AG10803 (cell line): Measurements from ENCODE around the gene CDCA4.

ENCODE experiments used
- DNase-seq: peaks from one replicate; pipeline ENCODE4 v3.0.0; 2010; ENCODE audit warnings: low read depth
- H3K4me3 ChIP-seq: 2 replicates; pipeline ENCODE4 v1.5.1; 2011; ENCODE audit warnings: mild to moderate bottlenecking, low read length, control low read depth
- CTCF ChIP-seq: conservative IDR thresholded peaks from 2 replicates; pipeline ENCODE4 v1.5.1; 2011; ENCODE audit warnings: mild to moderate bottlenecking, low read length, control low read depth, inconsistent platforms

The CDCA4 gene

DNA sequence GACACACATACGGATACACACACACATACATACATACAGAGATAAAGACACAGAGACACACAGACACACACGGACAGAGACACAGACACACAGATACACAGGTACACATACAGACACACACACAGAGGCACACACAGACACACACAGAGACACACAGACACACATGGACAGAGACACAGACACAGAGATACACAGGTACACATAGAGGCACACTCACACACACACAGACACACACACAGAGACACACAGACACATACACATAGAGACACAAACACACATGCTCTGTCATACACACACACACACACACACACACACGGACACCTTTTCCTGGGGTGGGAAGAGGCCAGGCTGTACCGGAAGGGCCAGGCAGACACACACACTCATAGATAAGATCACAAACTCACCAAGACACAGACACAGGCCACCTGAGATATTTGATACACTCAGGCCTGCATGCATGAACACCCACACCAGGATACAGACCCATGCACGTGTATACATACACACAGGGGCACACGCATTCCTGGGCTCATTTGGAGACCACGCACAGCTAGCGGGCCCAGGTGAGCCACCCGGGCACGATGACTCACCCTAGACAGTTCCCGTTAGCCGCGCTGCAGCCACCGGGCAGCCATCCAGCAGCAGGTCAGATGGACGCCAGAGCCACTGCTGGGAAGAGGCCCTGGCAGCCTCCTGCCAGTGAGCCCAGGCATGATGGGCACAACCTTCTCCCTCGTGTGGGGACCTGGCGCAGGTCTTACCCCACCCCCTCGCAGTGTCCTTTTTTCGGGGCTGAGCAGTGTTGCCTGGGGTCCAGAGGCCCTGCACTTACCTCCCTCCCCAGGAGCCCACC is 40.9 kb downstream of the CDCA4 start:
- no peak for DNase-seq
- no peak for TF ChIP-seq CTCF
- H3K4me3 ChIP-seq: no peak overlapping the region

DNA sequence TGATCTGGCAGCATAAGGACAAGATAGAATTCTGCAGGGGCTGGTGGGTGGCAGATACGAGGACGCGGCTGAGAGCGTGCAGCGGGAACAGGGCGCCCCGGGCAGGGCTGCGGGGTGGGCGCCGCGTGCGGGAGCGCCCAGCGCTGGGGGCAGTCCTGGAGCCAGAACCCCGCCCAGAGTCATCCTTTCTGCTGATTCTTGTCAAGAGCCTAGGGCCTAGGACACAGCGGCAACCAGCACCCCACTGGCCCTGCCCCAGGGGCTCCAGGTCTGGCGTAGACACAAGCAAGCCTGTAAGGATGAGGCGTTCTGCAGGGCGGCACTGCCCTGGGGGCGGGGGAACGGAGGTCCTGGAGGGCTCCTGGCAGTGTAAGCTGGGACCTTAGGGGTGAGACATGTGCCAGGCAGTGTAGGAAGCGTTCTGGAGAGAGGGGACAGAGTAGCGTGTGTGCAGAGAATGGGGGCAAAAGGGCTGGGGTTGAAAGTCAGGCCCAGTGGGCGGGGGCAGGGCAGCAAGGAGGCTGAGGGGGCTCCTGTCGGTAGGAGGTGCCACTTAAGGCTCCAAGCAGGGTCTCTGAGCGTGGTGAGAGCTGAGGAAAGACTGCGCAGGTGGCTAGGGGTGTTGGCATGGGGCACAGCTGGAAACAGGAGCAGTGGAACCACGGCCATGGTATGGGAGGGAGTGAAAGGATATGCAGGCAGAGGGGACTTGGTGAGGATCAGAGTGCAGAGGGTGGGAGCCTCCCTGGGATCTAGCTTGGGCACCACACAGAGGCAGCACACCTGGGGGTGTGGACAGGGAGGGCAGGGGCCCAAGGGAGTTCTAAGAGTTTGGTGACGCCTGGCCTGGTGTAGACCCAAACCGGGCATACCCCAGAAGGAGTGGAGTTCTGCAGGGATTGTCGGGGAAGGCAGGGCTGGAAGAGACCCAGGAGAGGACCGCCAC is 41.9 kb downstream of the CDCA4 start:
- DNase-seq: no peak
- no peak for TF ChIP-seq CTCF
- peak overlapping the region; percentile 52 for H3K4me3 ChIP-seq

DNA sequence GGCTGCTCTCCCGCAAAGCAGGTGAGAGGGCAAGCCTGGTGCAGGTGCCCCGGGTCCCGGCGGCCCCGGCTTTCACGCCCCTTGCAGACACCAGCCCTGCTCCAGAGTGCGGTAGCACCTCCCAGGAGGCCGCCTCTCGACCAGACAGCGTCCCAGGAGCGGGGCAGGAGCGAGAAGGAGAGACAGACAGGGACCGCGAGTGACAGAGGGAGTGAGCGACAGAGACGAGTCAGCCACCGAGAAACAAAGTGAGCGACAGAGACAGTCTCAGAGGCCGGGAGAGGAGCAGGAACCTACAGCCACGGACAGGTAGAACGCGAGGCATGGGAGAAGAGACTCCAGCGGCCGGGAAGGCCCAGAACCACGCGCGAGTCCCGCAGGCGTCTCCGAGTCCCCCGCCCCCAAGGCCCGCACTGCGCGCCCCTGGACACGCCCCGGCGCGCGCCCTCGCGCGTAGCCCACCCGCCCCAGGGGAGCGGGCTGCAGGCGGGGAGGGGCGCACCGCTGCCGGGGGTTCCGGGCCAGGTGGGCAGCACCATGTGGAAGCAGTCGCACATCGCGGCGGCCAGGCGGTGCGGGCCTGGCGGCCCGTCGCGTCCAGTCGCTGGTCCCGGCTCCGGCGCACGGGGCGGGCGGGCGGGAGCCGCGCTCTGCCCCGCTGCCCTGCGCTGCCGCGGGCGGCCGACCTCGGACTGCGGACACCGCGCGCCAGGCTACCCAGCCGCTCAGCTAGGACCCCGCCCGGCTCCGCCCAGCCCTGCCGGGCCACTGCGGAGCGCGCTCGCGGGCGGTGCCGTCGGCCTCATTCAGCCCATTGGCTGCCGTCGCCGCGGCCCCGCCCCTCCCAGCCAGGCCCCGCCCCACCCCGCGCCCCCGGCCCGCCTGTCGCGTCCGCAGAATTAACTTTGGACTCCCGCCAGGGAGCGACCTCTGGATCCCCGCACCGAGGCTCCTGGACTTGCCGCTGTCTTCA is 42.9 kb downstream of the CDCA4 start, which contains the start of gene AHNAK2:
Gene AHNAK2, minus strand, starts transcription at position 694 of the 973 bp plus-strand sequence. Its CDS starts 137 bp downstream, at position 557.
- peak within 1 kb of the TSS; percentile 60 for H3K4me3 ChIP-seq
- DNase-seq: peak; percentile 68
- no peak for TF ChIP-seq CTCF

DNA sequence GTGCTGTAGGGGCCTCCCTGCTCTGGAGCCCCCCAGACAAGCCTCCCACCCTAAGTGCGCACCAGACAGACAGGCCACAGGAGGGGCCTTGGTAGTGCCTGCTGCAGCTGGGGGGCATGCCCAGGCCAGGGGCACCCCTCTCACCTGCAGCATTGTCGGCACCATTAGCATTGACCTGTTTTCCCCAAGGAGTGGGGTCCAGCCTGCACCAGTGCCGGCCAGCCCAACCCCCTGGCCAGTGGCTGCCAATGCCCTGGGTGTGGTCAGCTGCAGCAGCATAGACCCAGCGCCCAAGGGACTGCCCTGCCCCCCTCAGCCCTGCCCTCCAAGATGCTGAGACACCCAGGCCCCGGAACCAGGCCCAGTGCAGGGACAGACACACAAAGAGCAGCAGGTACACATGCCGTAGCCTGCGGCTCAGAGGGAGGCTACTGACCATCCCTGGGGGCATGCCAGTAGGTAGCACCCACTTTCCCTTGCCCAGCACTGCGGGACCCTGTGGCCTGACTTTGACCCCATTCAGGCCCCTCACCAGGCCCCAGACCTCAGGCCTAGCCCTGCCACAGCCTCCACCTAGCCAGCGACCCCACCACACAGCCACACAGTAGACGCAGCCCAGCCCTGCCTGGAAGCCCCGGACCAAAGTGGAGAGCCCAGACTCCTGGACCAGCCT is 43.7 kb downstream of the CDCA4 start:
- no peak for TF ChIP-seq CTCF
- peak overlapping the region; percentile 60 for H3K4me3 ChIP-seq
- no peak for DNase-seq

DNA sequence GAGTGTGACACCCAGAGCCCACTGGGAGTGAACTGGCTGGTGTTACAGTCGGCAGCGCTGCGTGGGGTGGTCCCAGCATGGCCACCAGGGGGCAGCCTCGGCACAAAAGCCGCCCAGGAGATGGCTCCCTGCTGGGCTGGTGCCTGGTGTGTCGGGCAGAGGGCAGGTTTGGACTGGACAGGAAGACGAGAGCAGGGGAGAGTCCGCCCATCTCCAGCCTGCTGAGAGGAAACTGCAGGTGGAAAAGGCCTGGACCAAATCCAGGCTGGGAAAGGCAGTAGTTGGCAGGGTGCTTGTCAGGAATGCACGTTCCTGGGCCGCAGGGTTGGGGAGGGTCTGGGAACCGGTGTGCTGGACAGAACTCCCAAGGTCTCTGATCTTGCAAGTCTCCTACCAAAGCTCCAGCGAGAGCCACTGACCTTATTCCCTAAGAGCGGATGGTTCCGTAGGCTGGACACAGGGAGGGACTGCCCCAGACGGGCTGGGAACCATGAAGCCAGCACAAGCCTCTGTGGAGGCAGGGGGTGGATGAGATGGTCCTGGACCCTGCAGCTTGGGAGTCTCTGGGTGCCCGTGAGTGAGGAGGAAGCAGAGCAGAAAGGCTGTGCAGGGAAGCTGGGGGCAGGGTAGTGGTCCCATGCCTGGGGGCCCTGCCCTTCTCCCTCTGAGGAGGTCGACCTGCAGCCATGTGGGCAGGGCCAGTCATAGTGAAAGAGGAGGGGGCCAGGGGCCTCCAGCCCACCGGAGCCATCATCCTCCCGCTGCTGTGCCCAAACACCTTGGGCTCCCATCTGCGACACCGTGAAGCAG is 44.5 kb downstream of the CDCA4 start:
- DNase-seq: peak; percentile 73
- TF ChIP-seq CTCF: peak; percentile 84
- no peak overlapping the region for H3K4me3 ChIP-seq
